SU-DHL-6 (cell line): ENCODE measurements around the gene LIMD2.

Source experiments
- H2AFZ ChIP-seq: fragments of 200-600 bp; sonication (generic); 2 replicates; pipeline ENCODE4 v1.6.1; 2014; ENCODE audit warnings: low read depth, mild to moderate bottlenecking, moderate library complexity, mixed read lengths, antibody characterized with exemption, low read length; ENCODE audit not compliant: severe bottlenecking
- H3F3A ChIP-seq: fragments of 200-600 bp; shearing (Covaris generic); 2 replicates; pipeline ENCODE4 v1.6.0; 2016; ENCODE audit warnings: antibody characterized with exemption, mild to moderate bottlenecking; ENCODE audit not compliant: insufficient read depth
- H3K27ac ChIP-seq: fragments of 200-600 bp; sonication (generic); 2 replicates; pipeline ENCODE4 v1.5.1; 2016; ENCODE audit warnings: low read depth, mild to moderate bottlenecking, low read length, moderate library complexity, mixed read lengths
- H3K27me3 ChIP-seq: fragments of 200-600 bp; sonication (generic), shearing (Covaris generic); 2 replicates; pipeline ENCODE4 v1.6.0; 2014; ENCODE audit warnings: mild to moderate bottlenecking, low read length
- H3K36me3 ChIP-seq: fragments of 200-600 bp; sonication (generic); 2 replicates; pipeline ENCODE4 v1.6.1; 2014; ENCODE audit warnings: mild to moderate bottlenecking, low read length, mixed read lengths
- H3K4me2 ChIP-seq: fragments of 300-600, 200-600 bp; shearing (Covaris generic), sonication (generic); 2 replicates; pipeline ENCODE4 v1.6.0; 2014; ENCODE audit warnings: low read length, low read depth, mild to moderate bottlenecking; ENCODE audit not compliant: poor library complexity, severe bottlenecking
- H3K4me3 ChIP-seq: fragments of 200-600 bp; sonication (generic); 2 replicates; pipeline ENCODE4 v1.5.1; 2014; ENCODE audit warnings: antibody characterized with exemption, low read length, mild to moderate bottlenecking, mixed read lengths; ENCODE audit not compliant: insufficient read depth, poor library complexity, severe bottlenecking
- H3K79me2 ChIP-seq: fragments of 200-600 bp; sonication (generic); 2 replicates; pipeline ENCODE4 v1.6.1; 2014; ENCODE audit warnings: mild to moderate bottlenecking, low read length, moderate library complexity; ENCODE audit not compliant: insufficient read depth
- H3K9ac ChIP-seq: fragments of 200-600 bp; sonication (generic); 2 replicates; pipeline ENCODE4 v1.7.0; 2014; ENCODE audit warnings: mild to moderate bottlenecking, low read length
- H3K9me2 ChIP-seq: fragments of 200-600 bp; sonication (generic); replicated peaks from 2 replicates; pipeline ENCODE4 v1.6.1; 2014; ENCODE audit warnings: low read length; ENCODE audit not compliant: insufficient read depth
- H3K9me3 ChIP-seq: fragments of 200-600 bp; sonication (generic); 2 replicates; pipeline ENCODE4 v1.6.1; 2014; ENCODE audit warnings: low read length, mixed read lengths; ENCODE audit not compliant: insufficient read depth
- H4K20me1 ChIP-seq: fragments of 200-600 bp; sonication (generic); 2 replicates; pipeline ENCODE4 v1.6.1; 2014; ENCODE audit warnings: low read depth, mild to moderate bottlenecking, antibody characterized with exemption, low read length, moderate library complexity, mixed read lengths
- CTCF ChIP-seq: fragments of 200-600 bp; sonication (generic); IDR thresholded peaks from one replicate; pipeline ENCODE4 v1.5.1; 2017; ENCODE audit warnings: antibody characterized with exemption, mild to moderate bottlenecking, low read length, moderate library complexity; ENCODE audit not compliant: insufficient read depth, poor library complexity, severe bottlenecking
- EZH2phosphoT487 ChIP-seq: fragments of 200-600 bp; sonication (generic), shearing (Covaris generic); conservative IDR thresholded peaks from 2 replicates; pipeline ENCODE4 v1.6.1; 2018; ENCODE audit warnings: mild to moderate bottlenecking, antibody characterized with exemption, low read length, moderate library complexity, mixed read lengths

LIMD2 gene

GRCh38 chr17:63689479-63689878 lies 10.4 kb downstream of the LIMD2 start:
- no peaks in the 10 kb centered on the region for H3K36me3 ChIP-seq
- H3K79me2 ChIP-seq, result no peaks in the 10 kb centered on the region
- H3K9ac ChIP-seq, result no peak overlapping the region
- no peaks in the 10 kb centered on the region for H3K9me3 ChIP-seq
- no peaks in the 10 kb centered on the region for H4K20me1 ChIP-seq
- H3K4me2 ChIP-seq, result no peak overlapping the region
- no peak overlapping the region for H3K27ac ChIP-seq
- H3F3A ChIP-seq, result no peaks in the 10 kb centered on the region
- no peak for TF ChIP-seq EZH2phosphoT487
- no peak for TF ChIP-seq CTCF
- H3K9me2 ChIP-seq, result no peaks in the 10 kb centered on the region
- H3K4me3 ChIP-seq, result no peak overlapping the region
- H2AFZ ChIP-seq, result no peak overlapping the region
- no peaks in the 10 kb centered on the region for H3K27me3 ChIP-seq

GRCh38 chr17:63688396-63689020 lies 11.4 kb downstream of the LIMD2 start:
- no peak overlapping the region for H3K4me3 ChIP-seq
- TF ChIP-seq CTCF, result no peak
- TF ChIP-seq EZH2phosphoT487, result no peak
- H3K9ac ChIP-seq, result no peak overlapping the region
- H3K36me3 ChIP-seq, result no peaks in the 10 kb centered on the region
- H3K9me2 ChIP-seq, result no peaks in the 10 kb centered on the region
- no peaks in the 10 kb centered on the region for H3K79me2 ChIP-seq
- H3F3A ChIP-seq, result no peaks in the 10 kb centered on the region
- H3K27ac ChIP-seq, result no peak overlapping the region
- no peaks in the 10 kb centered on the region for H3K9me3 ChIP-seq
- no peak overlapping the region for H3K4me2 ChIP-seq
- H4K20me1 ChIP-seq, result no peaks in the 10 kb centered on the region
- H2AFZ ChIP-seq, result no peak overlapping the region
- no peaks in the 10 kb centered on the region for H3K27me3 ChIP-seq

- H3K9me2 ChIP-seq, result no peaks in the 10 kb centered on the region
- H3K27me3 ChIP-seq, result no peaks in the 10 kb centered on the region
- H3K27ac ChIP-seq, result no peak overlapping the region
- no peaks in the 10 kb centered on the region for H3K9me3 ChIP-seq
- H3F3A ChIP-seq, result no peaks in the 10 kb centered on the region
- H4K20me1 ChIP-seq, result no peaks in the 10 kb centered on the region
- no peak overlapping the region for H3K4me3 ChIP-seq
- H3K4me2 ChIP-seq, result no peak overlapping the region
- no peaks in the 10 kb centered on the region for H3K79me2 ChIP-seq
- TF ChIP-seq EZH2phosphoT487 (no peak), CTCF (no peak)
- no peak overlapping the region for H2AFZ ChIP-seq
- H3K9ac ChIP-seq, result no peak overlapping the region
- no peaks in the 10 kb centered on the region for H3K36me3 ChIP-seq
Observed at GRCh38 chr17:63686138-63686685, 13.7 kb downstream of the LIMD2 start.
